Activated T-cell treated with anti-CD3 and anti-CD28 coated beads, Interleukin-2, amount 50 U/mL, for 1 hour (primary cell): ENCODE measurements around the gene RAET1L.
"Not testable (repeated sequence)": the region's sequence is repeated elsewhere in the genome, so short reads cannot be mapped to it uniquely, and the experiment has no call there.

Experiments used
- DNase-seq: peaks from one replicate; pipeline ENCODE4 v3.0.0-alpha.2; 2020

The RAET1L gene

GRCh38 chr6:150043501-150044412 is 18.4 kb upstream of the RAET1L start:
- DNase-seq: no peak

GRCh38 chr6:150043096-150043495 is 17.8 kb upstream of the RAET1L start:
- DNase-seq: no peak

DNA sequence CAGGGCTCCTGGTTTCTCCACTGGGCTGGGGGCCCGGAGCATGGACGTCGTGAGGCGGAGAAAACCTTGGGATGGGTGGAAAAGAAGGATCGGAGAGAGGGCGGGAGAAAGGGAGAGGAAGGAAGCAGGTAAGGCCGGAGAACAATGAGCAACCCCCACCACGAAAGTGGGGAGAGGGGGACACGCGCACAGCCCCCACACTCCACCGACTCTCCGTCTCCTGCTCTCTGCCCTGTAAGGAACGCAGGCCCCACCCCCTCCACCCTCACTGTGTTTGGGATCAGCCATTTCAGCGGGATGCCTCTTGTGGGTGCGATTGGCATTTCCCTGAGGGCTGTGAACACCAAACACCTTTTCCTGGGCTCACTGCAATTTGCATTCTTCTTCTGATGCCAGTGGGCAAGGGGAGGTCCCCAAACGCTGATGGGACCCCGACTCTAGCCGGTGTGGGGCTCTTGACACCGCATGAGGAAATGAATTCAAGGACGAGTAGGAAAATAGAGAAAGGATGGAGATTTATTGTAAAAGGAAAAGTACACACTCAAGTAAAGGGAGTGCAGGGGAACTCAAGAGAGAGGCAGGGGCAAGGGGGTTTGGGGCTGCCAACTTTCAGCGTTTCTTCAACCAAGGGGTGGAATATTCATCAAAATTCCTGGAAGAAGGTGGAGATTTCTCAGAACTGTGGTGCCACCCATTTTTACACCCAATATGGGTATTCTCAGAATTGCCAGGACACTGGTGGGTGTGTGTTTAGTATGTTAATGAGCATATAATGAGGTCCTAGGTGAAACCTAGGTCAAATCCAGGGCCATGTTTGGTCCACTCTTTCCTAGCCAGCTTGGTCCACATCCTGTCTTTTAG is 13.1 kb upstream of the RAET1L start:
- DNase-seq: no peak

DNA sequence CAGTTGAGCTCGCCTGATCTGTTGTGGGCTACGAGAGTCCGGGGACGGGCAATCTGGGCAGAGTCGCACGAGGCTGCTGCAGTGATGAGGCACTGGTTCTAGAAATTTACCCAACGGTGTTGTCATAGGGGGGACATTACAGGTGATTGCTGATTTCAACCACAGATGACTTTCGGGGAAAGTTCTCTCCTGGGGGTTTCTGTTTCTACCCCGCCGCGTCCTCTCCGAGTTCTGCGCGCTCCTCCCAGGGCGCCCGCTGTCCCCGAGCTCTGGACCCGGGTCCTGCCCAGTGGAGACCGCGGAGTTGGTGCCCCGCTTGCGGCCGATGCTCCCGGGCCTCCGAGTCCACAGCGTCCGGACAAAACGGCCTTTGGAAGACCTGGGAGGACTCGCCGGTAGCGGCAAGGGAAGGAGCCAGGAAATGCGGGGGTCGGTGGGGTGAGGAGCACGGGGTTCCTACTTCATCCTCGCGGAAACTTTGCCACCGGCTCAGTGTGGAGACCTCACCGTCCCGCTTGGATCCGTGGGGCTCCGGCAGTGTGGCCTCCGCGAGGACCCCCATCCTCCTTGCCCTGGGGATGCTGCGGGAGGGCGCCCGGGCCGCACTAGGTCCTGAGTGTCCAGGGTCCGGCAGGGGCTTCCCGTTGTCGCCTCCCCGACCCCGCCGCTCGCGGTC is 12.3 kb upstream of the RAET1L start:
- DNase-seq: no peak

DNA sequence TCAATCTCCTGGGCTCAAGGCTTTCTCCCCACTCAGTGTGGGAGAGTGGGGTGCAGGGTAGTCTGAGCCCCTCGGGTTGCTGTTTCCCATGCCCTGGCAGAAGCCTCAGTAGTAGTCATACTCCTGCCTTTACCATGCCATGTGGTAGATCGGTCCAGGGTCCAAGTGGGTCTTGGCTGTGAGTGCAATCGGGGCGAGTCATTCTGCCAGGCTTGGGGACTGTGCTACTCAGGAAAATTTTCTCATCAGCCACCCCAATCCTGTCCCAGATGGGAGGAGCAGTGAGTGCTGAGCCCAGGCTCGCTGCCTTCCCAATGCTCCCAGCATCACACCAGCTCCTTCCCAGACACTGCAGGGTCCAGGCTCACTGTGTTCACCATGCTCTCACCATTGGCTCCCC is 10.7 kb upstream of the RAET1L start:
- no peak for DNase-seq

DNA sequence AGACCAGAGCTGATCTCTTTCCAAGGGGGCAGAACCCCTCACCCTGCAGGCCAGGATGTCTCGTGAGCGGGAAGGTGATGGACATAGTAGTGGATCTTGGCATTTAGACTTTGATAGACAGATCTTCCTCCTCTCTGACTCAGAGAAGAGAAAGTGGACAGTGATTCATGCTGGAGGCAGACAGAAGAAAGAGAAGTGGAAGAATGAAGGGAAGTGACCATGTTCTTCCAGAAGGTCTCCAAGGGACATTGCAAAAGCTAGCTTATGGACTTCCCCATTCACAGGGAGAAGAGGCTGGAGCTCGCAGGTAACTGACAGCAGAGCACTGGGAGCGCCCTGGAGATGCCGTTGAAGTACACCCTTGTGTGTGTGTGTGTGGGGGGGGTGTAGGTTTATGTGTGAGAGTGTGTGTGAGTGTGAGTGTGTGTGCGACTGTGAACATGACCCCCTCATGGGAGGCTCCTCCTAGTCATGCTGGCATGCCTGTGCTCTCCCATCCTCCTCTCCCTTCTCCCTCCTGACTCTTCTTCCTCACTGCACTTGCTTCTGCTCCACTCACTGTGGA is 8.0 kb upstream of the RAET1L start:
- DNase-seq: no peak

DNA sequence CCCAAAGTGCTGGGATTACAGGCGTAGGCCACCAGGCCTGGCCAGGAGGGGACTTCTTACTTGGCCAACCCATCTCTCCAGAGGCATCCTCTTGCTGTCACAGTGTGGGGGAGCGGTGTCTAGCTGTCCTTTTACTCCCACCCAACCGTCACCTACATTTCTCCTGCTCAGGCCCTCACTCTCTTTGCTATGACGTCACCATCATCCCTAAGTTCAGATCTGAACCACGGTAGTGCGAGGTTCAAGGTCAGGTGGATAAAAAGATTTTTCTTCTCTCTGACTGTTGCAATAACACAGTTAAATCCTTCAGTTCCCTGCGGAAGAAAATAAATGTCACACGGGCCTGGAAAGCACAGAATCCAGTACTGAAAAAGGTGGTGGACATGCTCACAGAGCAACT is 7.3 kb upstream of the RAET1L start:
- no peak for DNase-seq

DNA sequence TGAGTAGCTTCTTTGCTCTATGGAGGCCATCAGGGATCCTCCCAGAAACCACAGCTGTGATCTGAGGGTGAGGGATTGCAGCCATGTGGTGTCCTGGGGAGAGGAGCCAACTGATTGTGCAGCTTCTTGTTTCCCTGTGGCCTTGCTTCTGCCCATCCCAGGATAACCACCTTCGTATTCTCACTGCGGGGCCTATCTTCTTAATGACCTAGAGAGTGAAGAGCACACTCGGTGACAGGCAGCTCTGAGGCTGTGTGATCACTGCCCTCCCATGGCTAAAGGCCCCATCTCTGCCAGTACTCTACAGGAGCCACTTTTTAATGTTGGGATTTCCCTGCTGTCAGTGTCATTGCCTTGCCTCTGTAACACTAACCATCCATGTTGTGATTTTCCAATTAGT is 5.3 kb upstream of the RAET1L start:
- DNase-seq: no peak

DNA sequence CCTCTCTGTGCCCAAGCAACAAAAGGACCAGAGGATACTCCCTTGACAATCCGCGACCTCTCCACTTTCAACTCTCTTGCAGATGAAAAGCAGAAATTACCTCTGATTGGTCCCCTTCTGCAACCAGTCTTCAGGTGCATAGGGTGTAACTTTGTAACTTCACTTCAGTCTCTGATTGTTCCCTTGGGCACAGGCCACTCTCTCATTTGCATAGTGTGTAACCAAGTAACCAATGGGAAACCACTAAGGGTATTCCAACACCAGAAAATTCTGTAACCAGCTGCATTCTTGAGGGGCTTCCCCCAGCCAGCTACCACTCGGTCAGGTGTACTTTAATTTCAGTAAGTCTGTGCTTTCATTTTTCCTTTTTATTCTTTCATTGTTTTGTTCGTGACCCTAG is 4.4 kb upstream of the RAET1L start:
- DNase-seq: no peak

DNA sequence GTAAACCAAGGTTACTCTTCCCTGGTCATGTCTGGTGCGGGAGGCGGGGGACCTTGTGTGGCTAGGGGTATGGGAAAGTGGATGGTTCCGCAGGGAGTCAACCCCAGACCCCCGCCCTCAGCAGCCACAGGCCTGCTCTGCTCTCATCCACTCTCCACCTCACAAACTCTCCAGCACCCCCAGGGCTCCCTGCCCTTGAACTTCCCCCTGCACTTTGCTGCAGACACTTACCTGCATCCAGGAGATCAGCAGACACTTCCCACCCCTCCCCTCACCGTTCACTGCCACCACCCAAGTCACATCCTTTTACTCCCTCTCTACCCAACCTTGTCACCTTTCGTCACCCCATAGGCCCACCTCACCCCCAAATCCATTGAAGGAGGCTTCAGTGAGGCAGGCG is 3.9 kb upstream of the RAET1L start:
- no peak for DNase-seq

DNA sequence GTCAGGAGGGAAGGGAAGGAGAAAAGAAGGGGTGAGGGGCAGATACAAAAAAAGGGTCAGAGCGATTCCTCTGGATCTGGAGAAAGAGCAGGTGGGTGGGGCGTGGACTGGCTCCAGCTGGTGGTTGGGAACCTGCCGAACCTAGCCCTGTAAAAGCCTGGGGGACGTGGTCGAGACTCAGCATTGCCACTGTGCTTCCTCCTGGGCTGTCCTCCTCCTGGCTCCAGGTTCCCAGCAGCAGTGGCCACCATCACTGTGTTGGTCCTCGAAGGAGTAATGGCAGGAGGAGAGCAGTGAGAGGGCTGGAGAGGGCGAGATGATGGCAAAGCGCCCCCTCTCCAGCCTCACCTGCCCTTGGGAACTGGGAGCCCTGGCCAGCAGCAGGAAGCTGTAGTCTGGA is 3.5 kb upstream of the RAET1L start:
- no peak for DNase-seq

DNA sequence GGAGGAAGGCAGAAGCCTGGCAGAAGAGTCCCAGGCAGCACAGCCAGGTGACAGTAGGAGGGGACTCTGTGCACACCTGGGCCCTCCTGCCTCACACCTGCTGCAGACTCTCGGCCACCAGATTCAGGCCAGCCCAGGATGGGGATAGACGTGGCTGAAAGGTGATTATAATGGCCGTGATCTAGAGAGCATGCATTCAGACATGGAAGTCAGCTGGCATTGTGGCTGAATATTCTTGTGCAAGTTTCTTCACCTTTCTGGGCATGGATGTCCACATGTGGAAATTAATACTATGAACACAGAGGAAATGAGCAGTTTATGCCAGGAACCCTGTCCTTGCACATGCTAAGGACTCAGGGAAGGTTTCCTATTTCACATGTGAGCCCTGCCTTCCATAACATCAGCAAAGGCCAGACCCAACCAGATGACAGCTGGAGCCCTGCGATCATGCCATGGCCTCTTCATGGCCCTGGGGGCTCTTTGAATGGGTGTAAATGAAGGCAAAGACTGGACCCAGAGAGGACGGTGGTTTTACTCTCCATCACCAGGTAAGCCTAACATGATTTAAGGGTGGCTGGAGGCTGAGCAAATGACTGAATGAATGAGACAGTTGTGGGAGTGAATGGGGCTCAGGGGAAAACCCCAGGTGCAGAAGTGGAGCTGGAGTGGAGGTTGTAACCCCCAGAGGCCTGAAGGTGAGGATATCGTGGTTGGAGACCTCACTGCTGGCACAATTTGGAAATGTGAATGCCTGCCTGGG is 2.7 kb upstream of the RAET1L start:
- no peak for DNase-seq

- no peak for DNase-seq
These were observed 1.9 kb upstream of the RAET1L start for GRCh38 chr6:150026976-150027805.

GRCh38 chr6:150024646-150025155 is 631 bp downstream of the RAET1L start:
- no peak for DNase-seq

DNA sequence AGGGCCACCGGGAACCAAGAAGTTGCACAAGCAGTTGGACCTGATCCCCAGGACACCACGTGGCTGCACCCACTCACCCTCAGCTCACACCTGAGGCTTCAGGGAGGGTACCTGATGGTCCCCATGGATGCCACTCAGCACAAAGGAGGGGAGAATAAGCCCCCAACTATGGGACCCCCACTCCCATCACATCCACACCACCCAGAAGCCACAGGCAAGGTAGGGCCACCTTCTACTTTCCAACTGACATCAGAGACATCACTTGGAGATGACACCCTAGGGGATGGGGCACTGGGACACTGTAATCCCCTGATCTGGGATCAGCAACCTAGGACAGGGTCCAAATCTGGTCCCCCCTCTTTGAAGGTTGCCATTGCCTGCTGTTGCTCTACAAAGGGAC is 1.3 kb downstream of the RAET1L start:
- not testable (repeated sequence) for DNase-seq

- DNase-seq: not testable (repeated sequence)
These were observed 3.5 kb downstream of the RAET1L start for GRCh38 chr6:150021870-150022269.

DNA sequence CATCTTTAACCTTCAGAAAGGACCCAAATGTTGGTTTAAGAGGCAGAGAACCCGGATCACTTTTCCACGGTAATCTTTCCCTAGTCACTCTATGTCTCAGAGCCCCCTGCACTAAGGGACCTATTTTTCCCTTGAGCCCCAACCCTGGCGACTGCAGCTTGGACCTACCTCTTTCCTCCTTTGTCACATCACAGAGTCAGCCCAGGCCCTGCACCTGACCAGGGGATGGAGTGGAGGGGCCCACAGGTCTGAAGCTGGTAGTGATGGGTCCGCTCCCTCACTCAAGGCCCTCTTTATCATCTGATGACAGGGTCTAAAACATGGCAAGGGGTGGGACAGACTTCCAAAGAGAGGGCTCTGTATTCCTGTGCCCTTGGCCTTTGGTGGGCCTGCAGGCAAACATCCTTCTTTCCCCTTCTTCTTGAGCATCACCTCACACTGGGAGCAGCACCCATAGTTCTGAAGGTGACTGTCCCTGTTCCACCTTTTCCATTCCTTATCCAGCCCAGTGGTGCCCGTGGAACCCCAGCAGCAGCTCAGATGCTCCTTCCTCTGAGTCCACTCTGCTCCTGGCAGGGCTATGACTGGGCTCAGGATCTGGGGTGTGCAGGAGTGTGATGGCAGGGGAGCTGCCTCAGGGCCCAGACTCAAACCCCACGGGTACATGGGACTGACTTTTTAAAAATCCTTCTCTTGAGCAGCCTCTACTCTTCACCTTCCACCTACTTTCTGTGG is 6.3 kb downstream of the RAET1L start:
- no peak for DNase-seq

- DNase-seq: not testable (repeated sequence)
These were observed 8.2 kb downstream of the RAET1L start for GRCh38 chr6:150017186-150017521.

DNA sequence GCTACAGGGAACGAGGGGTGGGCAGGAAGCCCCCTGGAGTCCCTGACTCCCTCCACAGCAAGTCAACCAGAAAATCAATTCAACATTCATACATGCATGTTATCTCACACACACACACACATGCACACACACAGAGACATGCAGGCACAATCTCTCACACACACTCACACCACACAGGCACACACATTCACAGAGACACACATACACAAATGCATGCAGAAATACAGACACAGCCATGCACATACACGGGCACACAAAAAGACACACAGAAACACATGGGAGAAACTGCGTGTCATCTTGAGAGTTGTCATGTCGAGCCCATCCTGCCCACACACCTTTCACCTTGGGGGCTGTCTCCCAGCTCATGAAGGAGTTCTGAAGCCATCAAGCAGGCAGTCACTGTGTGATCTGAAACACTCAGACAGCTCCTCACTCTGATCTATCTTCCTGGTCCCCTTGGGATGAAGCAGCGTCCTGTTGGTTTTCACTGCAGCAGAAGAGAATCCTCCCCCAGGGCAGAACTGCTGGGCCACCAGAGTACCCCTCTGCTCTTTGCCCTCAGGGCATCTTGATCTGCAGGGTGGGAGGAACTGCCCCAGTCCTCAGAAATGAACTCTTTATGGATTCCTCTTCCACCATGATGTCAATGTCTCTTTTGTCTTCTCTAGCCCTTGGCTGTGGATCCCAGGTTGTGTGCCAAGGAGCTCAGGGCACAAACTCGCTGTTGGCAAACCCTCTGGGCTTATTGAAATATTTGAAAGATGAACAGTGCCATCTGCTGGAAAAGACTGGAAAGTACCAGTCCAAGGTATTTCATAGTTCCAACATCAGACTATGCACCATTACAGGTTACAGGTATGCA is 8.8 kb downstream of the RAET1L start:
- DNase-seq: peak; percentile 56
